HG03469 (cell line): ENCODE results near the gene ZNF532.
"Not testable (repeated sequence)": the region's sequence is repeated elsewhere in the genome, so short reads cannot be mapped to it uniquely, and the experiment has no call there.

ENCODE experiments used
- ATAC-seq: cut with Tn5 transposase; IDR thresholded peaks from one replicate; pipeline ENCODE4 v1.9.1; 2021; ENCODE audit warnings: mild to moderate bottlenecking, moderate library complexity, moderate number of reproducible peaks; ENCODE audit not compliant: unreplicated experiment

Gene ZNF532

GRCh38 chr18:58998401-58999203 lies 133.9 kb downstream of the ZNF532 start:
- no peak for ATAC-seq

- no peak for ATAC-seq
These were observed 136.5 kb downstream of the ZNF532 start for GRCh38 chr18:59001166-59001565.

GRCh38 chr18:59001721-59002120 lies 137.0 kb downstream of the ZNF532 start:
- no peak for ATAC-seq

- no peak for ATAC-seq
These were observed 138.4 kb downstream of the ZNF532 start for GRCh38 chr18:59002974-59003594.

GRCh38 chr18:59005262-59005661 lies 140.6 kb downstream of the ZNF532 start:
- ATAC-seq: no peak

- no peak for ATAC-seq
These were observed 141.9 kb downstream of the ZNF532 start for GRCh38 chr18:59006461-59007067.

GRCh38 chr18:59008302-59008974 lies 143.8 kb downstream of the ZNF532 start:
- no peak for ATAC-seq

- no peak for ATAC-seq
These were observed 145.2 kb downstream of the ZNF532 start for GRCh38 chr18:59009846-59010245.

- no peak for ATAC-seq
These were observed 146.6 kb downstream of the ZNF532 start for GRCh38 chr18:59011289-59011688.

- no peak for ATAC-seq
These were observed 147.1 kb downstream of the ZNF532 start for GRCh38 chr18:59011786-59012185.

GRCh38 chr18:59012815-59013705 lies 148.4 kb downstream of the ZNF532 start:
- ATAC-seq: no peak

GRCh38 chr18:59013744-59014143 lies 149.1 kb downstream of the ZNF532 start:
- ATAC-seq: no peak

- no peak for ATAC-seq
These were observed 151.0 kb downstream of the ZNF532 start for GRCh38 chr18:59015531-59016152.

- no peak for ATAC-seq
These were observed 156.8 kb downstream of the ZNF532 start for GRCh38 chr18:59021500-59021899.

GRCh38 chr18:59022167-59022945 lies 157.7 kb downstream of the ZNF532 start:
- ATAC-seq: no peak

- no peak for ATAC-seq
These were observed 160.2 kb downstream of the ZNF532 start for GRCh38 chr18:59024829-59025228.

GRCh38 chr18:59025532-59025931 lies 160.9 kb downstream of the ZNF532 start:
- ATAC-seq: not testable (repeated sequence)

- ATAC-seq: no peak
These were observed 161.7 kb downstream of the ZNF532 start for GRCh38 chr18:59026364-59026763.

- ATAC-seq: no peak
These were observed 162.2 kb downstream of the ZNF532 start for GRCh38 chr18:59026831-59027410.
